Neural cell (in vitro differentiated cells): ENCODE measurements around the gene CD163.

Experiments used
- EP300 ChIP-seq: fragments of 450-650 bp; conservative IDR thresholded peaks from 2 replicates; pipeline ENCODE4 v1.6.1; 2014; ENCODE audit warnings: antibody characterized with exemption, mild to moderate bottlenecking, moderate library complexity; ENCODE audit not compliant: poor library complexity, severe bottlenecking
- MXI1 ChIP-seq: fragments of 450-650 bp; conservative IDR thresholded peaks from 2 replicates; pipeline ENCODE4 v1.6.1; 2014; ENCODE audit warnings: antibody characterized with exemption, mild to moderate bottlenecking; ENCODE audit not compliant: poor library complexity, severe bottlenecking
- POLR2AphosphoS5 ChIP-seq: IDR thresholded peaks from 2 replicates; pipeline ENCODE4 v1.6.1; 2012
- RAD21 ChIP-seq: fragments of 450-650 bp; conservative IDR thresholded peaks from 2 replicates; pipeline ENCODE4 v1.6.1; 2014; ENCODE audit warnings: antibody characterized with exemption, mild to moderate bottlenecking, moderate library complexity
- TF ChIP-seq, protein P1 (sequence below): fragments of 450-650 bp; IDR thresholded peaks from 2 replicates; pipeline ENCODE4 v1.5.1; 2014; ENCODE audit warnings: antibody characterized with exemption, mild to moderate bottlenecking, moderate library complexity; ENCODE audit not compliant: poor library complexity, severe bottlenecking
- TF ChIP-seq, protein P2 (sequence below): IDR thresholded peaks from 2 replicates; pipeline ENCODE4 v1.6.1; 2012; ENCODE audit warnings: borderline replicate concordance

DNA sequence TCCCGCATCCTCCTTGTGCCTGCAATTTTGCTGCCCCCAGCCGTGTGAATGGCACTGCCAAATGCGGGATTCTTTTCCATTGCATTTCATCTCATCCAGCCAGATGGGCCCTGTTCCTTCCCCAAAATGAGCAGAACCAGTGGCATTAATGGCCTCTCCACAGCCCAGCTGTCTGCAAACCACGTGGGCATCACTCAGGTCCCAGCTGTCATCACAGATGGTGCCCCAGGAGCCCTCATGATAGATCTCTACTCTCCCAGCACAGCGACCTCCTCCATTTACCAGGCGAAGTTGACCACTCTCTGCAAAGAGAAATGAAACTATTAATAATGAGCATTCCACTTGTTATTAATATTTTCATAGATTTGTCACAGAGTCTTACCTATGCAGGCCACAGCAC lies 17.1 kb downstream of the CD163 start:
- TF ChIP-seq, protein P1, sequence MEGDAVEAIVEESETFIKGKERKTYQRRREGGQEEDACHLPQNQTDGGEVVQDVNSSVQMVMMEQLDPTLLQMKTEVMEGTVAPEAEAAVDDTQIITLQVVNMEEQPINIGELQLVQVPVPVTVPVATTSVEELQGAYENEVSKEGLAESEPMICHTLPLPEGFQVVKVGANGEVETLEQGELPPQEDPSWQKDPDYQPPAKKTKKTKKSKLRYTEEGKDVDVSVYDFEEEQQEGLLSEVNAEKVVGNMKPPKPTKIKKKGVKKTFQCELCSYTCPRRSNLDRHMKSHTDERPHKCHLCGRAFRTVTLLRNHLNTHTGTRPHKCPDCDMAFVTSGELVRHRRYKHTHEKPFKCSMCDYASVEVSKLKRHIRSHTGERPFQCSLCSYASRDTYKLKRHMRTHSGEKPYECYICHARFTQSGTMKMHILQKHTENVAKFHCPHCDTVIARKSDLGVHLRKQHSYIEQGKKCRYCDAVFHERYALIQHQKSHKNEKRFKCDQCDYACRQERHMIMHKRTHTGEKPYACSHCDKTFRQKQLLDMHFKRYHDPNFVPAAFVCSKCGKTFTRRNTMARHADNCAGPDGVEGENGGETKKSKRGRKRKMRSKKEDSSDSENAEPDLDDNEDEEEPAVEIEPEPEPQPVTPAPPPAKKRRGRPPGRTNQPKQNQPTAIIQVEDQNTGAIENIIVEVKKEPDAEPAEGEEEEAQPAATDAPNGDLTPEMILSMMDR, result no peak
- TF ChIP-seq RAD21 (no peak), EP300 (no peak), POLR2AphosphoS5 (no peak), MXI1 (no peak)
- TF ChIP-seq, protein P2, sequence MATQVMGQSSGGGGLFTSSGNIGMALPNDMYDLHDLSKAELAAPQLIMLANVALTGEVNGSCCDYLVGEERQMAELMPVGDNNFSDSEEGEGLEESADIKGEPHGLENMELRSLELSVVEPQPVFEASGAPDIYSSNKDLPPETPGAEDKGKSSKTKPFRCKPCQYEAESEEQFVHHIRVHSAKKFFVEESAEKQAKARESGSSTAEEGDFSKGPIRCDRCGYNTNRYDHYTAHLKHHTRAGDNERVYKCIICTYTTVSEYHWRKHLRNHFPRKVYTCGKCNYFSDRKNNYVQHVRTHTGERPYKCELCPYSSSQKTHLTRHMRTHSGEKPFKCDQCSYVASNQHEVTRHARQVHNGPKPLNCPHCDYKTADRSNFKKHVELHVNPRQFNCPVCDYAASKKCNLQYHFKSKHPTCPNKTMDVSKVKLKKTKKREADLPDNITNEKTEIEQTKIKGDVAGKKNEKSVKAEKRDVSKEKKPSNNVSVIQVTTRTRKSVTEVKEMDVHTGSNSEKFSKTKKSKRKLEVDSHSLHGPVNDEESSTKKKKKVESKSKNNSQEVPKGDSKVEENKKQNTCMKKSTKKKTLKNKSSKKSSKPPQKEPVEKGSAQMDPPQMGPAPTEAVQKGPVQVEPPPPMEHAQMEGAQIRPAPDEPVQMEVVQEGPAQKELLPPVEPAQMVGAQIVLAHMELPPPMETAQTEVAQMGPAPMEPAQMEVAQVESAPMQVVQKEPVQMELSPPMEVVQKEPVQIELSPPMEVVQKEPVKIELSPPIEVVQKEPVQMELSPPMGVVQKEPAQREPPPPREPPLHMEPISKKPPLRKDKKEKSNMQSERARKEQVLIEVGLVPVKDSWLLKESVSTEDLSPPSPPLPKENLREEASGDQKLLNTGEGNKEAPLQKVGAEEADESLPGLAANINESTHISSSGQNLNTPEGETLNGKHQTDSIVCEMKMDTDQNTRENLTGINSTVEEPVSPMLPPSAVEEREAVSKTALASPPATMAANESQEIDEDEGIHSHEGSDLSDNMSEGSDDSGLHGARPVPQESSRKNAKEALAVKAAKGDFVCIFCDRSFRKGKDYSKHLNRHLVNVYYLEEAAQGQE, result no peak
